ENCODE data around the gene WIPF3.

The WIPF3 gene

GRCh38 chr7:29806208-29806994 is at the start of gene WIPF3:
Gene WIPF3 (plus strand): TSS chr7:29806508. CDS start chr7:29834725, 28,217 bp downstream.
- DNase-seq = peak in 1 of 2 experiments; percentile 79

GRCh38 chr7:29763266-29763665 is 43.0 kb upstream of the WIPF3 start:
- no peak for DNase-seq

- peak; percentile 3 to 46 for DNase-seq
These were observed 42.1 kb upstream of the WIPF3 start for GRCh38 chr7:29764227-29764626.

GRCh38 chr7:29765490-29765889 is 40.8 kb upstream of the WIPF3 start:
- DNase-seq = no peak

GRCh38 chr7:29770371-29770770 is 35.9 kb upstream of the WIPF3 start:
- no peak for DNase-seq

- no peak for DNase-seq
These were observed 35.1 kb upstream of the WIPF3 start for GRCh38 chr7:29771081-29771816.

GRCh38 chr7:29779017-29779416 is 27.3 kb upstream of the WIPF3 start:
- no peak for DNase-seq

- no peak for DNase-seq
These were observed 26.0 kb upstream of the WIPF3 start for GRCh38 chr7:29780346-29780745.

GRCh38 chr7:29783671-29784070 is 22.6 kb upstream of the WIPF3 start:
- DNase-seq = no peak

GRCh38 chr7:29793507-29793906 is 12.8 kb upstream of the WIPF3 start:
- DNase-seq = no peak

- DNase-seq = no peak
These were observed 11.2 kb upstream of the WIPF3 start for GRCh38 chr7:29794959-29795629.

- no peak for DNase-seq
These were observed 10.4 kb upstream of the WIPF3 start for GRCh38 chr7:29795696-29796580.

GRCh38 chr7:29797112-29797944 is 9.0 kb upstream of the WIPF3 start:
- no peak for DNase-seq

GRCh38 chr7:29798422-29798821 is 7.9 kb upstream of the WIPF3 start:
- no peak for DNase-seq

GRCh38 chr7:29801929-29802328 is 4.4 kb upstream of the WIPF3 start:
- no peak for DNase-seq

GRCh38 chr7:29805031-29805430 is 1.3 kb upstream of the WIPF3 start:
- DNase-seq = no peak

GRCh38 chr7:29805886-29806207 is 461 bp upstream of the WIPF3 start:
- DNase-seq = no peak

GRCh38 chr7:29806995-29807841 is 910 bp downstream of the WIPF3 start:
- peak in 1 of 2 experiments; percentile 42 for DNase-seq

GRCh38 chr7:29808075-29808801 is 1.9 kb downstream of the WIPF3 start:
- DNase-seq = no peak

- DNase-seq = no peak
These were observed 3.3 kb downstream of the WIPF3 start for GRCh38 chr7:29809533-29810155.
